Nephron progenitor cell (in vitro differentiated cells): ENCODE measurements around the gene LDAH.

Source experiments
- DNase-seq: peaks from one replicate; pipeline ENCODE4 v3.0.0; 2021
- H3K27ac Mint-ChIP-seq: 2 replicates; pipeline ENCODE4 v1.8.0; 2021; ENCODE audit warnings: mild to moderate bottlenecking, moderate library complexity, mixed read lengths
- H3K27me3 Mint-ChIP-seq: 2 replicates; pipeline ENCODE4 v1.8.0; 2021; ENCODE audit warnings: mild to moderate bottlenecking, low read depth, mixed read lengths; ENCODE audit not compliant: poor library complexity
- H3K36me3 Mint-ChIP-seq: 2 replicates; pipeline ENCODE4 v1.8.0; 2021; ENCODE audit warnings: low read depth, mixed read lengths
- H3K4me1 Mint-ChIP-seq: 2 replicates; pipeline ENCODE4 v1.8.0; 2021; ENCODE audit warnings: mixed read lengths
- H3K4me3 Mint-ChIP-seq: 2 replicates; pipeline ENCODE4 v1.8.0; 2021; ENCODE audit warnings: mild to moderate bottlenecking, moderate library complexity, mixed read lengths
- H3K9me3 Mint-ChIP-seq: 2 replicates; pipeline ENCODE4 v1.8.0; 2021; ENCODE audit warnings: mild to moderate bottlenecking, moderate library complexity, mixed read lengths
- CTCF ChIP-seq: fragments of 200-600 bp; sonication (generic); IDR thresholded peaks from 2 replicates; pipeline ENCODE4 v1.5.0; 2021; ENCODE audit warnings: antibody characterized with exemption

LDAH gene

GRCh38 chr2:20642055-20642971 lies 180.6 kb downstream of the LDAH start:
- no peaks in the 10 kb centered on the region for H3K9me3 Mint-ChIP-seq
- H3K4me3 Mint-ChIP-seq: no peak overlapping the region
- peak; percentile 87 for DNase-seq
- TF ChIP-seq CTCF: peak; percentile 94
- peaks cover 7% of the 10 kb centered on the region for H3K27me3 Mint-ChIP-seq
- no peaks in the 10 kb centered on the region for H3K36me3 Mint-ChIP-seq
- no peak overlapping the region for H3K27ac Mint-ChIP-seq
- peaks cover 15% of the 10 kb centered on the region for H3K4me1 Mint-ChIP-seq

DNA sequence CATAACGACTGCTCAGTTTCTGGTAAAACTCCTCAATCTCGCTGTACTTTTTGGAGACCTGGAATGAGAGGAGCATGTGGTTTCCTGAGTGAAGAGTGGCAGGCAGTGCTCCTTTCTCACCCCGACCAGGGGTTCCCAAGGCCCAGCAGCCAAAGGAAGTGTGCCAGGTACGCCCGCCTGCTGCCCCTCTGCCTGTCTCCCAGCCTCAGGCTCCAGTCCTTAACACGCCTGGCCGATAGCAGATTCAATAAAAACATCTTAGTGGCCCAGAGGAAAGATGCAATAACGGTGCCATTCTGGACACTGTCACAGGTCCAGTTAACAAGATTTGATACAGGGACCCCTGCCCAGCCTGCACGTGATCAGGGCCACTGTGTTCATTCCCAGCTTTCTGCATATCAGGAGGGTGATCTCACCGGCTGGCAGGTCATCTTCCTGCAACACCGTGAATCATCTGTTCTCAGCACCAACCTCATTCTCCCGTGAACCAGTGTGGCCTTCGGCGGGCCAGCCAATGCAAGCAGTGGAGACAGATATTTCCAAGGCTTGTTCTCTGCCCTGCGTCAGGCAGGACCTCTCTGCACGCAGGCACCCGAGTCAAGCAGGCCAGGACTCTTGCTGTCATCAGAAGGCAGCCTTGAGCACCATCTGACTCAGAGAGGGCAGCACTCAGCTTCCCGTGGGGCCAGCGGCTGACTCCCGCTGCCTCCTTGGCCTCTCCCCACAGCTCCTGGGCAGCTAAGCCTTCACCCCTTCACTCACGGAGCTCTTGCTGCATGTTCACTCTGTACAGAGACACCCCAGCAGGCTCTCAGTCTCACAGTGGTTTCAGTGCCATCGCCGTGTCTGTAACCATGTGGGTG lies 181.5 kb downstream of the LDAH start:
- DNase-seq: no peak

GRCh38 chr2:20640411-20641122 lies 182.3 kb downstream of the LDAH start:
- peaks cover 7% of the 10 kb centered on the region for H3K27me3 Mint-ChIP-seq
- no peaks in the 10 kb centered on the region for H3K36me3 Mint-ChIP-seq
- peaks cover 17% of the 10 kb centered on the region for H3K4me1 Mint-ChIP-seq
- no peak overlapping the region for H3K27ac Mint-ChIP-seq
- DNase-seq: no peak
- TF ChIP-seq CTCF: no peak
- no peak overlapping the region for H3K4me3 Mint-ChIP-seq
- H3K9me3 Mint-ChIP-seq: no peaks in the 10 kb centered on the region

More for the DNA sequence above, 181.5 kb downstream of the LDAH start:
- peaks cover 7% of the 10 kb centered on the region for H3K27me3 Mint-ChIP-seq
- no peaks in the 10 kb centered on the region for H3K9me3 Mint-ChIP-seq
- no peak for TF ChIP-seq CTCF
- peaks cover 11% of the 10 kb centered on the region for H3K4me1 Mint-ChIP-seq
- no peaks in the 10 kb centered on the region for H3K36me3 Mint-ChIP-seq
- H3K4me3 Mint-ChIP-seq: no peak overlapping the region
- H3K27ac Mint-ChIP-seq: no peak overlapping the region

- TF ChIP-seq CTCF: no peak
- no peaks in the 10 kb centered on the region for H3K27me3 Mint-ChIP-seq
- H3K27ac Mint-ChIP-seq: no peak overlapping the region
- no peak overlapping the region for H3K4me3 Mint-ChIP-seq
- H3K4me1 Mint-ChIP-seq: peaks cover 27% of the 10 kb centered on the region
- H3K36me3 Mint-ChIP-seq: no peaks in the 10 kb centered on the region
- H3K9me3 Mint-ChIP-seq: no peaks in the 10 kb centered on the region
- DNase-seq: no peak
These were observed 184.1 kb downstream of the LDAH start for GRCh38 chr2:20638646-20639430.

DNA sequence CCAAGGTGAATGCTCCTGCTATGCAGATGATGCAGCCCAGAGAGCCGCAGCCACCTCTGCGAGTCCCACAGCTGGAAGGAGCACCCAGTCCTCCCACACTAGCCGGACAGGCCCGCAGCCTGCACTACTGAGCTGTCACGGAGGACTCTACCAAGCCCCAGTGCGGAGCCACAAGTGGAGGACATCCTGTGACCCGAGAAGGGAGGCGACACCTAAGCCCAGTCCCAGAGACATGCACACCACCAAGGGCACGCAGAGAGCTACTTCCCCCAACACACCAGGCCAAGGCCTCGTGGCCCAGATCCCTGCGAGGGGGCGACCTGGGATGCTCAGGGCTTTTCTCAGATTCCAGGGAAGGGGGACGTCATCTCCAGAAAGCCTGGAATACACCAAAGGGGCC lies 184.9 kb downstream of the LDAH start:
- Mint-ChIP-seq H3K4me3 (no peak overlapping the region), H3K9me3 (no peaks in the 10 kb centered on the region), H3K27ac (no peak overlapping the region), H3K27me3 (peaks cover 4% of the 10 kb centered on the region), H3K36me3 (no peaks in the 10 kb centered on the region), H3K4me1 (peaks cover 27% of the 10 kb centered on the region)
- no peak for DNase-seq
- TF ChIP-seq CTCF: no peak
